Right renal cortex interstitium (tissue), 3 donors: ENCODE data around the gene KHK. TPM values are rescaled to one million over a fixed set of nuclear protein-coding genes. Genes with fewer than 3 reads are reported as not detected.

Source experiments
- DNase-seq, 3 donors: peaks; one replicate each; pipeline ENCODE4 v3.0.0-alpha.2; 2013; ENCODE audit warnings: low read depth in 3 of 3, low spot score in 2 of 3
- polyA plus RNA-seq, 3 donors: library from polyadenylated mRNA; unstranded; fragments of 120-200 nt; gene quantifications; one replicate each; pipeline ENCODE4 v1.2.1, GENCODE V29; 2013; ENCODE audit not compliant: insufficient read length in 3 of 3

Gene KHK
- polyA plus RNA-seq, 3 donors: 39.5 to 54.9 (median 54.8) TPM

- DNase-seq: no peak
Measured at GRCh38 chr2:27125104-27125503, 38.5 kb downstream of the KHK start.

GRCh38 chr2:27126252-27126710 lies 39.7 kb downstream of the KHK start:
- no peak for DNase-seq

GRCh38 chr2:27127883-27128667 lies 41.5 kb downstream of the KHK start:
- no peak for DNase-seq

GRCh38 chr2:27128668-27129571 lies 42.3 kb downstream of the KHK start:
- DNase-seq: no peak

- no peak for DNase-seq
Measured at GRCh38 chr2:27130396-27130795, 43.8 kb downstream of the KHK start.

GRCh38 chr2:27131429-27131828 lies 44.9 kb downstream of the KHK start:
- DNase-seq: no peak

- no peak for DNase-seq
Measured at GRCh38 chr2:27133195-27133875, 46.8 kb downstream of the KHK start.

- DNase-seq: peak; percentile 91 to 96 (median 91)
Measured at GRCh38 chr2:27133905-27134780, 47.6 kb downstream of the KHK start, which contains the start of gene PREB. Gene PREB, minus strand, starts transcription at chr2:27134636. Its CDS starts 215 bp downstream, at chr2:27134421.

- no peak for DNase-seq
Measured at GRCh38 chr2:27134781-27135477, 48.4 kb downstream of the KHK start.

- no peak for DNase-seq
Measured at GRCh38 chr2:27135478-27135955, 48.9 kb downstream of the KHK start.

- DNase-seq: no peak
Measured at GRCh38 chr2:27136751-27137150, 50.2 kb downstream of the KHK start.

- no peak for DNase-seq
Measured at GRCh38 chr2:27137322-27137935, 50.9 kb downstream of the KHK start.

GRCh38 chr2:27138111-27138510 lies 51.5 kb downstream of the KHK start:
- no peak for DNase-seq

- no peak for DNase-seq
Measured at GRCh38 chr2:27139310-27139709, 52.7 kb downstream of the KHK start, which contains the start of gene PRR30. Gene PRR30, minus strand, starts transcription at chr2:27139410. Its CDS starts 1,081 bp downstream, at chr2:27138329.

- DNase-seq: no peak
Measured at GRCh38 chr2:27143285-27143684, 56.7 kb downstream of the KHK start.

GRCh38 chr2:27145682-27146081 lies 59.1 kb downstream of the KHK start:
- no peak for DNase-seq

- no peak for DNase-seq
Measured at GRCh38 chr2:27147935-27148334, 61.4 kb downstream of the KHK start.

GRCh38 chr2:27148801-27149439 lies 62.3 kb downstream of the KHK start, which contains the start of gene TCF23:
Gene TCF23, plus strand, starts transcription at chr2:27149004. Its CDS starts 130 bp downstream, at chr2:27149134.
- DNase-seq: peak in 1 of 3 donors; percentile 27
